CD4-positive, CD25-positive, alpha-beta regulatory T cell (primary cell): ENCODE results near the gene PLPP2. TPM values are rescaled to one million over a fixed set of nuclear protein-coding genes. Genes with fewer than 3 reads are reported as not detected.
A peak's percentile ranks its signal among the peaks of the same experiment; 100 is the strongest.
"Not testable (repeated sequence)": the region's sequence is repeated elsewhere in the genome, so short reads cannot be mapped to it uniquely, and the experiment has no call there.

Source experiments
- ATAC-seq, 2 donors: fragments of 150-1000 bp; cut with Tn5 transposase; one replicate each; pipeline ENCODE4 v1.10.0; 2021; ENCODE audit warnings: low read depth in 2 of 2, moderate number of reproducible peaks in 2 of 2, moderate library complexity in 1 of 2
- DNase-seq, 3 donors: peaks; one replicate each; pipeline versions ENCODE4 v3.0.0 to v3.0.0-alpha.2; 2012 to 2022; ENCODE audit warnings: mixed read lengths in 1 of 3
- H3K27ac ChIP-seq: one replicate; pipeline ENCODE4 v1.7.0; 2013; ENCODE audit warnings: mild to moderate bottlenecking, low read length; ENCODE audit not compliant: insufficient read depth, poor library complexity, severe bottlenecking
- H3K27me3 ChIP-seq: one replicate; pipeline ENCODE4 v1.7.0; 2013; ENCODE audit warnings: low read length; ENCODE audit not compliant: control insufficient read depth, insufficient read depth
- H3K36me3 ChIP-seq: one replicate; pipeline ENCODE4 v1.7.0; 2013; ENCODE audit warnings: mild to moderate bottlenecking, low read length, moderate library complexity; ENCODE audit not compliant: control insufficient read depth, insufficient read depth
- H3K4me1 ChIP-seq: 2 replicates; pipeline ENCODE4 v1.7.0; 2013; ENCODE audit warnings: mild to moderate bottlenecking, low read length; ENCODE audit not compliant: insufficient read depth, control insufficient read depth, poor library complexity, severe bottlenecking
- H3K4me3 ChIP-seq: one replicate; pipeline ENCODE4 v1.7.0; 2013; ENCODE audit warnings: low read depth, mild to moderate bottlenecking, low read length, moderate library complexity
- H3K9me3 ChIP-seq, 2 experiments: 1 replicate in 1 of 2; 2 replicates in 1 of 2; pipeline ENCODE4 v1.7.0; 2013; ENCODE audit warnings: low read length in 2 of 2, mild to moderate bottlenecking in 1 of 2, moderate library complexity in 1 of 2; ENCODE audit not compliant: control insufficient read depth in 2 of 2
- H3K27ac Mint-ChIP-seq, 3 donors: one replicate each; pipeline ENCODE4 v1.8.0; 2020 to 2022; ENCODE audit warnings: mild to moderate bottlenecking in 3 of 3, mixed read lengths in 3 of 3, moderate library complexity in 2 of 3
- H3K27me3 Mint-ChIP-seq: one replicate; pipeline ENCODE4 v1.8.0; 2022; ENCODE audit warnings: mild to moderate bottlenecking, mixed read lengths
- H3K36me3 Mint-ChIP-seq: one replicate; pipeline ENCODE4 v1.8.0; 2020; ENCODE audit warnings: mixed read lengths
- H3K4me1 Mint-ChIP-seq, 4 donors: one replicate each; pipeline ENCODE4 v1.8.0; 2020 to 2022; ENCODE audit warnings: mixed read lengths in 4 of 4, mild to moderate bottlenecking in 1 of 4
- H3K4me3 Mint-ChIP-seq, 4 donors: one replicate each; pipeline ENCODE4 v1.8.0; 2020 to 2022; ENCODE audit warnings: mild to moderate bottlenecking in 4 of 4, mixed read lengths in 4 of 4, moderate library complexity in 3 of 4
- H3K9me3 Mint-ChIP-seq, 7 donors: one replicate each; pipeline ENCODE4 v1.8.0; 2020 to 2022; ENCODE audit warnings: mixed read lengths in 7 of 7, mild to moderate bottlenecking in 3 of 7, moderate library complexity in 2 of 7
- polyA plus RNA-seq, 4 donors: library from polyadenylated mRNA; unstranded; fragments of 300-500 nt; fragmentation: Illumina TruSeq; gene quantifications; one replicate each; pipeline ENCODE4 v1.2.3, GENCODE V29; 2021
- total RNA-seq: library from RNA; stranded (reverse); gene quantifications from one replicate; pipeline ENCODE4 v1.2.3, GENCODE V29; 2022

The PLPP2 gene
- total and polyA plus RNA-seq, 5 donors from 2014 or later: 0.12 to 0.22 TPM; not detected in 3

GRCh38 chr19:271856-272255 is 19.3 kb downstream of the PLPP2 start:
- H3K9me3 Mint-ChIP-seq: no peaks in the 10 kb centered on the region
- no peak for DNase-seq
- peaks cover 0 to 14% (median 3%) of the 10 kb centered on the region in 4 donors for H3K4me1 Mint-ChIP-seq
- peaks cover 7% of the 10 kb centered on the region for H3K4me1 ChIP-seq
- no peak overlapping the region for H3K4me3 ChIP-seq
- peaks cover 5% of the 10 kb centered on the region for H3K27me3 ChIP-seq
- no peak overlapping the region for H3K4me3 Mint-ChIP-seq
- no peak overlapping the region for H3K27ac Mint-ChIP-seq
- ATAC-seq: no peak
- H3K27ac ChIP-seq: no peak overlapping the region
- H3K27me3 Mint-ChIP-seq: peaks cover 18% of the 10 kb centered on the region
- H3K36me3 Mint-ChIP-seq: no peaks in the 10 kb centered on the region
- no peaks in the 10 kb centered on the region for H3K9me3 ChIP-seq
- H3K36me3 ChIP-seq: no peaks in the 10 kb centered on the region

GRCh38 chr19:270766-271318 is 20.4 kb downstream of the PLPP2 start:
- not testable (repeated sequence) for H3K4me3 ChIP-seq, H3K9me3 Mint-ChIP-seq, H3K4me1 ChIP-seq, H3K36me3 ChIP-seq, H3K4me3 Mint-ChIP-seq, DNase-seq, ATAC-seq, H3K36me3 Mint-ChIP-seq, H3K27ac Mint-ChIP-seq, H3K9me3 ChIP-seq, H3K27me3 ChIP-seq, H3K27ac ChIP-seq
- peaks cover 28% of the 10 kb centered on the region for H3K27me3 Mint-ChIP-seq
- peaks cover 0 to 20% (median 7%) of the 10 kb centered on the region in 4 donors for H3K4me1 Mint-ChIP-seq

- no peaks in the 10 kb centered on the region for H3K9me3 ChIP-seq
- Mint-ChIP-seq H3K27ac (no peak overlapping the region), H3K4me1 (peaks cover 0 to 20% (median 7%) of the 10 kb centered on the region in 4 donors), H3K36me3 (no peaks in the 10 kb centered on the region), H3K4me3 (peak overlapping the region in 1 of 4 donors; percentile 2), H3K27me3 (peaks cover 29% of the 10 kb centered on the region), H3K9me3 (no peaks in the 10 kb centered on the region)
- ATAC-seq: no peak
- peaks cover 10% of the 10 kb centered on the region for H3K27me3 ChIP-seq
- H3K4me1 ChIP-seq: peaks cover 8% of the 10 kb centered on the region
- H3K4me3 ChIP-seq: no peak overlapping the region
- no peak for DNase-seq
- no peak overlapping the region for H3K27ac ChIP-seq
- H3K36me3 ChIP-seq: no peaks in the 10 kb centered on the region
Observed at GRCh38 chr19:269241-269640, 22.0 kb downstream of the PLPP2 start.

- H3K27ac Mint-ChIP-seq: no peak overlapping the region
- H3K4me1 Mint-ChIP-seq: peaks cover 0 to 8% (median 5%) of the 10 kb centered on the region in 4 donors
- peaks cover 20% of the 10 kb centered on the region for H3K27me3 Mint-ChIP-seq
- H3K9me3 Mint-ChIP-seq: peaks cover 0 to 3% (median 0%) of the 10 kb centered on the region in 7 donors
- peaks cover 3% of the 10 kb centered on the region for H3K4me1 ChIP-seq
- peak overlapping the region in 1 of 4 donors; percentile 1 for H3K4me3 Mint-ChIP-seq
- H3K27ac ChIP-seq: no peak overlapping the region
- no peak overlapping the region for H3K4me3 ChIP-seq
- no peaks in the 10 kb centered on the region for H3K36me3 ChIP-seq
- no peaks in the 10 kb centered on the region for H3K9me3 ChIP-seq
- peaks cover 5% of the 10 kb centered on the region for H3K27me3 ChIP-seq
- no peaks in the 10 kb centered on the region for H3K36me3 Mint-ChIP-seq
- no peak for ATAC-seq
- no peak for DNase-seq
Observed at GRCh38 chr19:262125-262524, 29.1 kb downstream of the PLPP2 start.

GRCh38 chr19:256804-257203 is 34.4 kb downstream of the PLPP2 start:
- not testable (repeated sequence) for H3K36me3 Mint-ChIP-seq, H3K36me3 ChIP-seq, H3K27ac ChIP-seq, H3K27me3 ChIP-seq, H3K4me1 Mint-ChIP-seq, H3K27ac Mint-ChIP-seq, H3K4me3 Mint-ChIP-seq, H3K9me3 Mint-ChIP-seq, H3K9me3 ChIP-seq, H3K4me3 ChIP-seq, H3K4me1 ChIP-seq, DNase-seq, ATAC-seq
- peaks cover 25% of the 10 kb centered on the region for H3K27me3 Mint-ChIP-seq

GRCh38 chr19:252421-253186 is 38.6 kb downstream of the PLPP2 start:
- not testable (repeated sequence) for H3K36me3 Mint-ChIP-seq, H3K9me3 Mint-ChIP-seq, ATAC-seq, H3K27me3 ChIP-seq, H3K36me3 ChIP-seq, H3K27ac ChIP-seq, H3K27ac Mint-ChIP-seq, H3K4me1 Mint-ChIP-seq, DNase-seq, H3K9me3 ChIP-seq, H3K4me3 ChIP-seq, H3K4me3 Mint-ChIP-seq, H3K4me1 ChIP-seq
- H3K27me3 Mint-ChIP-seq: peaks cover 21% of the 10 kb centered on the region

- no peaks in the 10 kb centered on the region for H3K4me1 ChIP-seq
Observed at GRCh38 chr19:246551-246950, 44.7 kb downstream of the PLPP2 start.

GRCh38 chr19:245900-246299 is 45.3 kb downstream of the PLPP2 start:
- not testable (repeated sequence) for H3K9me3 ChIP-seq, H3K4me1 Mint-ChIP-seq, H3K9me3 Mint-ChIP-seq, H3K36me3 ChIP-seq, H3K4me3 Mint-ChIP-seq, H3K4me1 ChIP-seq, DNase-seq, H3K27ac ChIP-seq, H3K27me3 Mint-ChIP-seq, H3K36me3 Mint-ChIP-seq, ATAC-seq, H3K27ac Mint-ChIP-seq, H3K27me3 ChIP-seq
- peak overlapping the region; percentile 19 for H3K4me3 ChIP-seq

More at GRCh38 chr19:246551-246950, 44.7 kb downstream of the PLPP2 start:
- no peaks in the 10 kb centered on the region for H3K36me3 ChIP-seq
- no peaks in the 10 kb centered on the region for H3K4me1 Mint-ChIP-seq
- H3K27ac ChIP-seq: no peak overlapping the region
- H3K27me3 ChIP-seq: no peaks in the 10 kb centered on the region
- no peaks in the 10 kb centered on the region for H3K27me3 Mint-ChIP-seq
- no peak overlapping the region for H3K27ac Mint-ChIP-seq
- DNase-seq (peak in 1 of 3 donors; percentile 17), ATAC-seq (no peak)
- no peak overlapping the region for H3K4me3 Mint-ChIP-seq
- H3K9me3 ChIP-seq: no peaks in the 10 kb centered on the region
- no peaks in the 10 kb centered on the region for H3K9me3 Mint-ChIP-seq
- no peaks in the 10 kb centered on the region for H3K36me3 Mint-ChIP-seq
- H3K4me3 ChIP-seq: no peak overlapping the region
